Measurements from ENCODE around the gene TNFRSF9.
"Not testable (repeated sequence)": the region's sequence is repeated elsewhere in the genome, so short reads cannot be mapped to it uniquely, and the experiment has no call there.

Gene TNFRSF9

DNA sequence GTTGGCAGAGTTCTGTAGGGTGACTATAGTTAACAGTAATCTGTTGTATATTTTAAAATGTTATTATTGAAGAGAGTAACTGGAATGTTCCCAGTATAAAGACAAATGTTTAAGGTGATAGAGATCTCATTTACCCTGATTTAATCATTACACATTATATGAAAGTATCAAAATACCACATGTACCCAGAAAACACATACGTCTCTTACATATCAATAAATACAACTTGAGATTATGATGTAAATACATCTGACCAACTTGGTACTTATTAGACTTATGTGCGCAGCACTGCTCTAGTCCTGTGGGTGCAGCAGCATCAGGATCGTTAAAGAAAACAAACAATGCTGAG, 20.2 kb upstream of the TNFRSF9 start:
- DNase-seq (ENCODE audit: low spot score): no peak

DNA sequence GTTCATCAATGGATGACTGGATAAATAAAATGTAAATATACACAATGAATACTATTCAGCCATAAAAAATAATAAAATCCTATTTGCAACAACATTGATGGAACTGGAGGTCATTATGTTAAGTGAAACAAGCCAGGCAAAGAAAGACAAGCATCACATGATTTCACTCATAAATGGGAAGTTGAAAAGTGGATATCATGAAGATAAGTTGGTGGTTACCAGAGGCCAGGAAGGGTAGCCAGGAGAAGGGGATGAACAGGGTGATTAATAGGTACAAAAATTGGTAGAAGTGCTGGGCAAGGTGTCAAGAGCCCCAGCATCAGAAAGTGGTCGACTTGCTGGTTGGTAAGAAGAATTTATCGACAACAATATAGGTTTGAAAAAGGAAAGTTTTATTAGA, 19.5 kb upstream of the TNFRSF9 start:
- DNase-seq (ENCODE audit: low spot score): no peak

DNA sequence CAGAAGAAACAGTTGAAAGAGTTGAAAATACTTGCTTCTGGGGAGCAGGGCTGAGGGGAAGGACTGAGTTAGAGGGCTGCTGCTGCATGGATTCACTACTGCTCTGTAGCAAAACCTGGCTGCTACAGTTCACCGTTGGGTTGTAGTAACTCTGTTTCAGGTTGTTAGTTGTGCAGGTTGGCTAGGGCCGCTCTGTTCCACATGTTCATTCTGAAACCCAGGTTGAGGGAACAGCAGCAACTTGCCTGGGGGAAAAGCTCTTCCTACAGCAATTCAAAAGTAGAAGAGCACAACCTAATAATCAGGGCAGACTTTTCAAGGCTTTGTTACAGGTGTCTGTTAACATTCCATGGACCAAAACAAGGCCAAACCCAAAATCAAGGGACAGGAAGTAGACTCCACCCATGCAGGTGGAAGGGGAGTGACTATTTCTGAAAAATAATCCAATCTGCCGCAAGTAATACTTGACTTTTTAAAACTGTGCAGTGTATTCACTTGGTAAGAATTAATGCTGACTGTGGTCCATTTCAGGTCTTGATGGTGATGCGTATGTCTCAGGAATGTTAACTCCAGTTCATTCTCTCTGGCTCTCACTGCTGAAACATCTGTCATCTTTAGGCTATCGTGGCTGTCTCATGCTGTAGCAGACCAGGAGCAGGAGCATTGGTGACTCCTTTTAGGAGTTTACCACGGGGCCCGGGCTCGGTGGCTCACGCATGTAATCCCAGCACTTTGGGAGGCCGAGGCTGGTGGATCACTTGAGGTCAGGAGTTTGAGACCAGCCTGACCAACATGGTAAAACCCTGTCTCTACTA, 15.8 kb upstream of the TNFRSF9 start:
- no peak for DNase-seq (ENCODE audit: low spot score)

DNA sequence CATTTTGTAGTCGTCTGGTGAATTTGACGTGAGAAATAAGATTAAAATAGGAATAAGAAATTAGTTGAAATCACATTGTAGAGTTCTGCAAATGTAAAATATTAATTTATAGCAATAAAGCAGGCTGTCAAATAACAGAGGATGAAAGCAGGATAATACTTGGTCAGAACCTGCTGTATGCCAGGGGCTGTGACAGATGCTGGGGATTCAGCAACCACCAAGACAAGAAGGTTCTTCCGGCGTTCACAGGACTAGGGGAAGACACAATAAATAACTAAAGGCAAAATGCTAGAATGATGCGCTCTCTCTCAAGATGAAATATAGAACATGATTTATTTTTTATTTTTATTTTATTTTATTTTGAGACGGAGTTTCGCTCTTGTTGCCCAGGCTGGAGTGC, 14.0 kb upstream of the TNFRSF9 start:
- no peak for DNase-seq (ENCODE audit: low spot score)

DNA sequence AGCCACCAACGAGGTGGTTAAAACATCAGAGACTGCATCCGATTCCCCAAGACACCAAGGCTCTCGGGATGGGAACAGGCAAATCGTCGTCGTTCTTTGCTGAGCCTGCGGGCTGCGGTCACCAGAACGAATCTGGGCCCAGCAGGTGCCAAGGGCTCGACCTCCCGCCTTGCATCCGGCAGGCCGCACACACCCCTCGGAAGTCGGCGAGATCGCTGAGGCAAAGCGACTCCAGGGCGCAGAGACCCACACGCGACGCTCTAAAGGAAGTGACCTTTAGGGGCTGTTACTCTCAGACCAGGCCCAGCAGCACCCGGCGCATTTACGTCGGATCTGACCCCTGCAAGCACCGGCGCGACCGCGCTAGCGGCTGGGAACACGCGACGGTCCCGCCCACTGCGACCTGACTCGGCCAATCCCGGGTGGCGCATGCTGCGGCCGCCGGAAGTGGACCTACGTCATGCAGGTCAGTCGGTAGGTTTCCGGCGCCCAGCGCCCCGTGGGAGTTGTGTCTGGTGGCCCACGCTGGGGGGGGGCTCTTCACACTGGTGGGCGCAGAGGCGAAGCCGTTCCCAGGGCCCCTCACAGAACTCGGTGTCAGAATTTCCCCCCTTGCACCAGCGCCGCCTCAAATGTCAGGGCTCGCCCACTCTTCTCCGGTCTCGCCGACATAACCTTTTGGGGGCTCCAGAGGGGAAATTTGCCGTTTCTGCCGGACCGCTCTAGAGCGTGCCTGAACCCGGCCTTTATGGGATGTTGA, 13.4 kb upstream of the TNFRSF9 start:
- peak; percentile 52 for DNase-seq (ENCODE audit: low spot score)

DNA sequence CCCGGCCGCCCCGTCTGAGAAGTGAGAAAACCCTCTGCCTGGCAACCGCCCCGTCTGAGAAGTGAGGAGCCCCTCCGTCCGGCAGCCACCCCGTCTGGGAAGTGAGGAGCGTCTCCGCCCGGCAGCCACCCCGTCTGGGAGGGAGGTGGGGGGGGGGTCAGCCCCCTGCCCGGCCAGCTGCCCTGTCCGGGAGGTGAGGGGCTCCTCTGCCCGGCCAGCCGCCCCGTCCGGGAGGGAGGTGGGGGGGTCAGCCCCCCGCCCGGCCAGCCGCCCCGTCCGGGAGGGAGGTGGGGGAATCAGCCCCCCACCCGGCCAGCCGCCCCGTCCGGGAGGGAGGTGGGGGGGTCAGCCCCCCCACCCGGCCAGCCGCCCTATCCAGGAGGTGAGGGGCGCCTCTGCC, 12.2 kb upstream of the TNFRSF9 start:
- not testable (repeated sequence) for DNase-seq (ENCODE audit: low spot score)

DNA sequence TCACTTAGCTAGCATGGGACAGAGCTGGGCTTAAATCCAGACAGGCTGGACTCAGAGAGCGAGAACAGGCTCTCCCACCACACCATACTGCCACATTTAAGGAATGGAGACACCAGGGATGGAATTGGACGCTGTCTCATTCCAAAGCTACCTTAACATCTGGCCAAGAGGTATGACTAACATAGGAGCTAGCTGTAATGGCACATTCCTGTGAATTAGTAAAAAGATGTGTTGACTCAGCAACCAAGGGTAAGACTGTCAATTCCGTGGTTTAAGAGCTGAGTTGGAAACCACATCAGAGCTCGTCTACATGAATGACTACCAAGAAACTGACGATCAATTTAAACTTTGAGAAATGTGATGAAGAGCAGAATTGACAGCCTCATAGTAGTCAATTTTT, 8.3 kb upstream of the TNFRSF9 start:
- DNase-seq (ENCODE audit: low spot score): no peak

DNA sequence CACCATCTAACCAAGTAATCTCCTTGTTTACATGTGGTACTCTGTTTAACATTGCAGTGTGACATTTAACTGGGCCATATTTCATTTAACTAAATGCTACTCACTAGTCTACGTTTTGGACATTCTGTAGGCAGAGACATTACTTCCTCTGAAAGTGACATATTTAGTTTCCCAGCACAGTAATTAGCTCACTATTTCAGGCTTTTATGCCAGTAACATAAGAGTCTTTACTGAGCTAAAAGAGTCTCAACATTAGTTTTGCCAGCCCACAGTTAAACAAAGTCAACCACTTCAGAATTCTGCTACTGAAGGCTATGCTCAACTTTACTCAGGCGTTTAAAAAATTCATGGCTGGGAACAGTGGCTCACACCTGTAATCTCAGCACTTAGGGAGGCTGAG, 2.6 kb upstream of the TNFRSF9 start:
- DNase-seq (ENCODE audit: low spot score): no peak

DNA sequence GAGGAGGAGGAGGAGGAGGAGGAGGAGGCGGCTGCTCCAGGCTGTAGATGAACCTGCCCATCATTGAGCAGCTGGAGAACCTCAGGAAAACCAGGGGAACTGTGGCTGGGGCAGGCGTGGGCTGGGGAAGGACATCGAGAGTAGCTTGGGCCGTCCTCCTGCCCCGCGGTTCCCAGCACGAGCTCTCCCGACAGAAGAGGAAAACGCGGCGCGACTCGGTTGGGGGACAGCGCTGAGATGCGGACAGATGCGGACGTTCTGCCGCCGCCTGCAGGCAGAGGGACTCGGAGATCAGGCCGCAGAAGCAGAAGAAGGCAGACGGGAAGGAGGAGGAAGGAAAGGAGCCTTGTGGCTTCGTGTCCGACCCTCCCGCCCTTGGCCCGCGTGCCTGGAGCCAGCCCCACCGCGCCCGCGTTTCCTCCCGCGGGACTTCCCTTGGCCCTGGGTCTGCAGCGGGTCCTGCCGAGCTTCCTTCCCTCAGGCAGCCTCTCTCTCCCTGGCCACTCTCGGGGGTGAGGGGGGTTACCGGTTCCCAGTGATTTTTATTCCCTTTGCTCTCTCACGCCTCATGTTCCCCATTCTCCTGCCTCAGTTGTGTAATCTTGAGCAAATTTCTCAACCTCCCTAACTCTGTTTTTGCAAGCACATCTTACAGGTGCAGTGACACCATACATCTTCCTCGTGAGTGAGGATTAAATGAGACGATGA, 1.7 kb upstream of the TNFRSF9 start:
- DNase-seq (ENCODE audit: low spot score): peak; percentile 81

DNA sequence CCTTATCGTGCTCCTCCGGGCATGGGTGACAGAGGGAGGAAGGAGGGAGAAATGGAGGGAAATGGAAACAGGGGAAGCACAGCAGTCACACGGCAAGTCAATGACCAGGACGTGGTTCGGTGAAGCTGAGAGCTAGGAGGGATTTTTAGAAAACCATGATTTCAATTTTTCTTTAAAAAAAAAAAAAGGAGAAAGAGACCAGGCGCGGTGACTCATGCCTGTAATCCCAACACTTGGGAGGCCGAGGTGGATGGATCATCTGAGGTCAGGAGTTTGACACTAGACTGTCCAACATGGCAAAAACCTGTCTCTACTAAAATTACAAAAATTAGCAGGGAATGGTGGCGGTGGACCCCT, 776 bp upstream of the TNFRSF9 start:
- DNase-seq (ENCODE audit: low spot score): no peak

DNA sequence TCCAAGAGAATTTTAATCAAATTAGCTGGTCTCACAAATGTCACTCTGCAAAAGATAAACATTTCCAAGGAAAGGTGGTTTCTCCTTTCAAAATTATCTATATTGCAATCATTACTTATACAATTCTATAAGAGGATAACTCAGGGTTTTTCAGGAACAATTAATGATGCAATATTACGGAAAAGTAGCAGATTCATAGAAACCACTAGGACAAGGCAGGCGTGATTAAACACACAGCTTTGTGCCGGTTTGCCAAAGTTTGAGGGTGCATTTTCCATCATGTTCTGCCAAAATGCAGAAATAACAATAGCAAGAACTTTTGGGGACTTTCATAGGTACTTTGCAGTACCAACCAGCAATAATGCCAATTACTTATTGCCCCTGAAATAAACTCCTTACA, 605 bp downstream of the TNFRSF9 start:
- DNase-seq (ENCODE audit: low spot score): no peak

DNA sequence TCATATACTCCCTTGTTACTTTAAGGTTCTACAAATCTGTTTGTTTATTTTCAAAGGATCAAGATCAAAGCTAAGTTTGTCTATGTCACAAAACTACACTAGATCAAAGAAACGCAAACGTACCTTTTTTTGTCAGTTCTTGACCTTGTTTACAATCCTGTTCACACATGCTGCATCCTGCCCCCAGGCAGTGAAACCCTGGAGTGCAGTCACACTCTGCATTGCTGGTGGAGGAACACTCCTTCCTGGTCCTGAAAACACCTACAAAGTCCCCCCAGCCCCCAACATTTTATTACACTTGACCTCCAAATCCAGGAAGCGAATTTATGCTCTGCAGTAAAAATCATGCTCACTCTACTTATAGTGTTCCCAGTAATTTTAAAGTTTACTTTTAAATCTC, 2.6 kb downstream of the TNFRSF9 start:
- no peak for DNase-seq (ENCODE audit: low spot score)

DNA sequence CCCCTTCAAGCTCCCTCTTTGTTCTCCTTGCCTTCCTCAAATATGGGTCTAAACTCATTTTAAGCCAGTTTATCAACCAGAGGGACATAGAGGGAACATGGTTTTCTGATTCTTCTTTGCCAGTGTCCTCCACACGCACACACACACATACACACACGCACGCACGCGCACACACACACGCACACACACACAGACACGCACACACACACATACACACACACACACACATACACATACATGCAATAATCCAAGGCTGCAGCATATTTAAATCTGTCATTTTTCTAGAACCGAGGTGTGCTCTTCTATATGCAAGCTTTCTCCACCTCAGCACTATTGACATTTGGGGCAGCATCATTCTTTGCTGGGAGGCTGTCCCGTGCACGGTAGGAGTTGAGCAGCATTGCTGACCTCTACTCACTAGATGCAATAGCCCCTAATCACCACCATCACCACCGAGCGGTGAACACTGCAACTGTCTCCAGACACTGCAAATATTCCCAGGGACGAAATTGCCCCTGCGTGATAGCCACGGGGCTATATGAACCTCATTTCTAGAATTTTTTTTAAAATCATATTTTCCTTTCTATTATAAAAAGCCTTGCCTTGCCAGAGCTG, 8.0 kb downstream of the TNFRSF9 start:
- no peak for DNase-seq (ENCODE audit: low spot score)

DNA sequence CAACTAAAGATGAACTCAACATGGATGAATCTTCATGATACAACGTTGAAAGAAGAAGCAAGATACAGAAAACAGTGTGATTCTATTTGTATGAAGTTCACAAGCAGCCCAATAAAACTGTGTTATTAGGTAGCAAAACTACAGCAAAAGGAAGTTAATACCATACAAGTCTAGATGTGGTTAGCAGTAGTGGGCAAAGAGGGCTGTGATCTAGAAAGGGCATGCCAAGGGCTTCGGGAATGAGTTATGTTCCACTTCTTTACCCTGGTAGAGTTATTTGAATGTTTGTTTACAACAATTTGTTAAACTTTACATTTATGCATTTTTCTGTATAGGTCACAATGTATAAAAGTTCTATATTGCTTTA, 9.2 kb downstream of the TNFRSF9 start:
- no peak for DNase-seq (ENCODE audit: low spot score)

DNA sequence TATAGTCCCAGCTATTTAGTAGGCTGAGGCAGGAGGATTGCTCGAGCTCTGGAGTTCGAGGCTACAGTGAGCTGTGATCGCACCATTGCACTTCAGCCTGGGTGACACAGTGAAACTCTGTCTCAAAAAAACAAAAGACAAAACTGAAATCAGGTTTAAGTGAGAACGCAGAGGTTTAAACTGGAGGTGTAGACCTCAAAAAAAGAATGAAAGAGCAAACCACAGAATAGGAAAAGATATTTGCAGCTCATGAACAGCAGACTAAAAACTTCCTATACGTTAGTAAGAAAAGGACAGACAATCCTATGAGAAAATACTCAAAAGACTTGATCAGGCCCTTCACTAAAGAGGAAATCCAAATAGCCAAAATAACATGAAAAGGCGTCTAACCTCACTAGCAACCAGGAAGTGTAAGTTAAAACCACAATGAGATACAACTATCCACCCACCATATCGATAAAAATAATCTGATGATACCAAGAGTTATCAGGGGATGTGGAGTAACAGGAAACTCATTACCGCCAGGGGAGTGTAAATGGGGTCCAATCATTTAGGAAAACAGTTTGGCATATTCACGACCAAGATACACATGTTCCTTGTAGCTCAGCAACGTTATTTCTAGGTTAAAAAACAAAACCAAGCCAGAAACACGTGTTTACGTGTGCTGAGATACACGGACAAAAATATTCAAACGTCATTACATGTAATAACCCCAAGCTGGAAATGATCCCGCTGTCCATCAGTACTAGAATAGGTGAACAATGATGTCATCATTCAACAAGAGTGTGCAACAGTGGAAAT, 9.8 kb downstream of the TNFRSF9 start:
- no peak for DNase-seq (ENCODE audit: low spot score)

DNA sequence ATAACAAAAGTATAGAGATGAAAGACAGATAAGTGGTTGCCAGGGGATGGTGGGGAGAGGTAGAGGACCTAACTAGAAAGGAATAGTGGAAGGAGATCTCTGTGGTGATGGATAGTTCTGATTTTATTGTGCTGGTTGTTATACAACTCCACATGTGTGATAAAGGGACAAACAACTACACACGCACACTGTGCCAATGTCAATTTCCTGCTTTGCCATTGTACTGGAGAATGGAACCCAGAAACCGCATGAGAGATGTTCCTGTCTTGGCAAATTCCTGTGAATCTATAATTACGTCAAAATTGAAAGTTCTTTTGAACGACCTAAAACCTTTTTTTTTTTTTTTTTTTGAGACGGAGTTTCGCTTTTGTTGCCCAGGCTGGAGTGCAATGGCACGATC, 11.0 kb downstream of the TNFRSF9 start:
- no peak for DNase-seq (ENCODE audit: low spot score)

DNA sequence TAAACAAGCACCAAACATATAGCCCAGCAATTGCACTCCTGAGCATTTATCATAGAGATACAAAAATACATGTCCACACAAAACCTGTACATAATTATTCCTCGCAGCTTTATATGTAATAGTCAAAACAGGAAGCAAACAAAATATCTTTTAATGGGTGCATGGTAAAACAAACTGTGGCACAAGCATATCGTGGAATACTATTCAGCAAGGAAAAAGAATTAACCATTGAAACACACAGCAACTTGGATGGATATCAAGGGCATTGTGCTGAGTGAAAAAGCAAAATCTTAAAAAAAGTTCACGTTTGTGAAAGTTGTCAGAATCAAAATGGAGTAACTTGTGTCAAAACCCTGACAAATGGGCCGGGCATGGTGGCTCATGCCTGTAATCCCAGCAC, 12.4 kb downstream of the TNFRSF9 start:
- DNase-seq (ENCODE audit: low spot score): no peak

DNA sequence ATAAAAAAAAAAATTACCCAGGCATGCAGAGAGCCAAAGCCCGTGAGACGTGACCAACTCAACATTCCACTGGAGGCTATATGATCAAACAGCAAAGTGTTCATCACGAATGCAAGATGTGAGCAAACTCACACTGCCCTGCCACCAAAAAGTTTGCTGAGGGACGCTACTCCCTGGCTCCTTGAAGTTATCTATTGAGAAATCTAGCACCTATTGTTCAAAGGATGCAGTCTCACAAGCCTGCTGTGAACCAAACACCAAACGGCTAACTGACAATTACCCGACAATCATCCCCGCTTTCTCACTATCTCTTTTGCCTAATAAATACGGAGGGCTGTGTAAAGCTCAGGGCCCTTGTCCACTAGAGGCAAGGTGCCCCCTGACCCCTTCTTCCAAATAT, 13.6 kb downstream of the TNFRSF9 start:
- DNase-seq (ENCODE audit: low spot score): not testable (repeated sequence)

DNA sequence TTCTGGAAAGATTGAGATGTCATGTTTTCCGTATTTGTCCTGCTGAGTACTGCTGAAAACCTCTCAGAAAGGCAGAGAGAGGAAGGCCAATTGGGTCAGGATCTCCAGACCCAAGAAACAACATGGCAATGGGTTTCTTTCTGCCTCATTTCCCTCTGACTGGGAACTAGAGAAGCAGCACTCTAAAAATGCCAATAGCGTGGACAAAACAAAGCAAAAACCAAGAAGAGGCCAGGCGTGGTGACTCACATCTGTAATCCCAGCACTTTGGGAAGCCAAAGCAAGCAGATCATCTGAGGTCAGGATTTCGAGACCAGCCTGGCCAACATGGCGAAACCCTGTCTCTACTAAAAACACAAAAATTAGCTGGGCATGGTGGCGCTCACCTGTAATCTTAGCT, 18.3 kb downstream of the TNFRSF9 start:
- no peak for DNase-seq (ENCODE audit: low spot score)

DNA sequence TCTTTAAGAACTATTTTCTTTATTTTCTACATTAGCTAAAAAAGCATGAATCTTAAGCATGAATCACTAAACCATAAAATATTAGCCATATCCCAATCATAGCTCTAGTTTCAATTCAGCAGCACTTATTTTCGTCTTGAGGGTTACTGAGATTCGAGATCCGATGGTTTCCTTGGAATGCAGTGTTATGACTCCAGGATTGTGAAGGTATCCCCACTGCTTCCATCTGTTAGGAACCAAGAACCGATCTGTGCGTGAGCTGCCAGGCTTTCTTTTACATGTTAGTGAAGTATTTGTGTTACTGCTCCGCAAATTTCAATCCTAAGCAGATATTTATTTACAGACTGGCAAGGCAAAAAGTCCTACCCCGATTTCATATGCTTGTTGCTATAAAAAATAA, 18.8 kb downstream of the TNFRSF9 start:
- no peak for DNase-seq (ENCODE audit: low spot score)

DNA sequence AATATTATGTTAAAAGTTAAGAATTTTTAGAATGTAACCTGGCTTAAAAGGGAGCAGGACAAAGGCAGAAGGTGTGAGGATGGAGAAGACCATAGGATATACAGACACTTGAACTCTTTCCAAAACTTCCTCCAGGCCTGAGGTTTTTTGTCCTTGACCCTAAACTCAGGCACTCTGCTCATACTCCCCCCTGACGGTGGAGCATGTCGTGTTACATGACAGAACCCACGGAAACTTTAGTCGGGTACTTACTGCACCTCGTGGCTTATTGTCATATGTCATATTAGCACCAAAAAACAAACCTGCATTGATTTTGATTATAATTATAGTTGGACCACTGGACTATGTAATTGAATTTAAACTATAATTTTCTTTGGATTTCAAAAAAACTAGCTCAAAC, 20.8 kb downstream of the TNFRSF9 start:
- no peak for DNase-seq (ENCODE audit: low spot score)

DNA sequence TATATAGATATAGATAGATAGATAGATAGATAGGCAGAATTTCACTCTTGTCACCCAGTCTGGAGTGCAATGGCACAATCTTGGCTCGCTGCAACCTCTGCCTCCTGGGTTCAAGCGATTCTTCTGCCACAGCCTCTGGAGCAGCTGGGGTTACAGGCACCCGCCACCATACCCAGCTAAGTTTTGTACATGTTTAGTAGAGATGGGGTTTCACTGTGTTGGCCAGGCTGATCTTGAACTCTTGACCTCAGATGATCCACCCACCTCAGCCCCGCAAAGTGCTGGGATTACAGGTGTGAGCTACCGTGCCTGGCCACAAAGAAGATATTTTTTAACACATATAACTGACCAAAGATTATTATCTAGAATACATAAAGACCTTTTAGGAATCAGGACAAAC, 22.7 kb downstream of the TNFRSF9 start:
- DNase-seq (ENCODE audit: low spot score): not testable (repeated sequence)

All from ecto neural progenitor cell (in vitro differentiated cells).